ENCODE data around the gene COL1A1. TPM values are rescaled to one million over a fixed set of nuclear protein-coding genes. Genes with fewer than 3 reads are reported as not detected.

COL1A1 gene
- total and polyA plus RNA-seq, 2 of the 13 experiments (the other 11 are each of a cell fraction or from before 2014, with no cell fraction given): 0.05 TPM; not detected in 1

DNA sequence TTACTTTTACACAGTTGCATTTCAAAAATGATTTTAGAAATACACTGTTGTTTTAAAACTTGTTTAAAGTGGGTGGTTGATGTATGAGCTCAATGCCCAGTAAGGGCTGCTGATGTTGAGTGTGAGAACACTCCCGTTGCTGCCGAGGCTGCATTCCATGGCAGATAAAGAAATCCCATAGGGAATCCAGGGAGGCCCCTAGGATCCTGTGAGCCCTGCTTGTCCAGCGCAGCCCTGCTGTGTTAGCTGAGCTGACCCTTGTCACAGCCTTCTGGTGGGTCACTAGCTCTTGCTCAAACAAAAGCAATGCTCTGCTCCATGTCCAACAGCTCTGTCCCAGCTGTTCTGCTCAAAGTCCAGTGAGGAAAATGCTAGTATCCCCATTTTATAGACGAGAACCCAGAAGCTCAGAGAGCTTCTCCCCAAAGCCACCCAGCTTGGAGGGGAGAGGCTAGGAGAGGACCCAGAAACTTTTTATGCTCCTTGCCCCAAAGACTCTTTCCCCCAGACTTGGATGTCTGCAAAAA is 18.6 kb upstream of the COL1A1 start (continued):
- TF ChIP-seq, protein P1, sequence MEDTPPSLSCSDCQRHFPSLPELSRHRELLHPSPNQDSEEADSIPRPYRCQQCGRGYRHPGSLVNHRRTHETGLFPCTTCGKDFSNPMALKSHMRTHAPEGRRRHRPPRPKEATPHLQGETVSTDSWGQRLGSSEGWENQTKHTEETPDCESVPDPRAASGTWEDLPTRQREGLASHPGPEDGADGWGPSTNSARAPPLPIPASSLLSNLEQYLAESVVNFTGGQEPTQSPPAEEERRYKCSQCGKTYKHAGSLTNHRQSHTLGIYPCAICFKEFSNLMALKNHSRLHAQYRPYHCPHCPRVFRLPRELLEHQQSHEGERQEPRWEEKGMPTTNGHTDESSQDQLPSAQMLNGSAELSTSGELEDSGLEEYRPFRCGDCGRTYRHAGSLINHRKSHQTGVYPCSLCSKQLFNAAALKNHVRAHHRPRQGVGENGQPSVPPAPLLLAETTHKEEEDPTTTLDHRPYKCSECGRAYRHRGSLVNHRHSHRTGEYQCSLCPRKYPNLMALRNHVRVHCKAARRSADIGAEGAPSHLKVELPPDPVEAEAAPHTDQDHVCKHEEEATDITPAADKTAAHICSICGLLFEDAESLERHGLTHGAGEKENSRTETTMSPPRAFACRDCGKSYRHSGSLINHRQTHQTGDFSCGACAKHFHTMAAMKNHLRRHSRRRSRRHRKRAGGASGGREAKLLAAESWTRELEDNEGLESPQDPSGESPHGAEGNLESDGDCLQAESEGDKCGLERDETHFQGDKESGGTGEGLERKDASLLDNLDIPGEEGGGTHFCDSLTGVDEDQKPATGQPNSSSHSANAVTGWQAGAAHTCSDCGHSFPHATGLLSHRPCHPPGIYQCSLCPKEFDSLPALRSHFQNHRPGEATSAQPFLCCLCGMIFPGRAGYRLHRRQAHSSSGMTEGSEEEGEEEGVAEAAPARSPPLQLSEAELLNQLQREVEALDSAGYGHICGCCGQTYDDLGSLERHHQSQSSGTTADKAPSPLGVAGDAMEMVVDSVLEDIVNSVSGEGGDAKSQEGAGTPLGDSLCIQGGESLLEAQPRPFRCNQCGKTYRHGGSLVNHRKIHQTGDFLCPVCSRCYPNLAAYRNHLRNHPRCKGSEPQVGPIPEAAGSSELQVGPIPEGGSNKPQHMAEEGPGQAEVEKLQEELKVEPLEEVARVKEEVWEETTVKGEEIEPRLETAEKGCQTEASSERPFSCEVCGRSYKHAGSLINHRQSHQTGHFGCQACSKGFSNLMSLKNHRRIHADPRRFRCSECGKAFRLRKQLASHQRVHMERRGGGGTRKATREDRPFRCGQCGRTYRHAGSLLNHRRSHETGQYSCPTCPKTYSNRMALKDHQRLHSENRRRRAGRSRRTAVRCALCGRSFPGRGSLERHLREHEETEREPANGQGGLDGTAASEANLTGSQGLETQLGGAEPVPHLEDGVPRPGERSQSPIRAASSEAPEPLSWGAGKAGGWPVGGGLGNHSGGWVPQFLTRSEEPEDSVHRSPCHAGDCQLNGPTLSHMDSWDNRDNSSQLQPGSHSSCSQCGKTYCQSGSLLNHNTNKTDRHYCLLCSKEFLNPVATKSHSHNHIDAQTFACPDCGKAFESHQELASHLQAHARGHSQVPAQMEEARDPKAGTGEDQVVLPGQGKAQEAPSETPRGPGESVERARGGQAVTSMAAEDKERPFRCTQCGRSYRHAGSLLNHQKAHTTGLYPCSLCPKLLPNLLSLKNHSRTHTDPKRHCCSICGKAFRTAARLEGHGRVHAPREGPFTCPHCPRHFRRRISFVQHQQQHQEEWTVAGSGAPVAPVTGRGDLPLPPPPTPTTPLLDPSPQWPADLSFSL (CRISPR knock-in tag; IDR thresholded peaks at IDR 0.05): no peak
- TF ChIP-seq ZNF331 (CRISPR knock-in tag; IDR thresholded peaks at IDR 0.05) (peak; percentile 69; the same call in 1 of the 2 replicates), KAT2B (IDR thresholded peaks at IDR 0.05; ENCODE audit: borderline replicate concordance, low read depth, low read length) (no peak), ZNF614 (CRISPR knock-in tag; IDR thresholded peaks at IDR 0.05; ENCODE audit: borderline replicate concordance) (peak; percentile 72; the same call in 1 of the 2 replicates), RFX5 (IDR thresholded peaks at IDR 0.05; ENCODE audit: low read depth, low read length) (no peak), TARDBP (CRISPR knock-in tag; IDR thresholded peaks at IDR 0.05) (no peak), ELF3 (CRISPR knock-in tag; IDR thresholded peaks at IDR 0.05) (no peak; the same call in 1 of the 2 replicates), ZBTB7B (CRISPR knock-in tag; IDR thresholded peaks at IDR 0.05) (peak; percentile 72), ZNF644 (CRISPR knock-in tag; IDR thresholded peaks at IDR 0.05; ENCODE audit: low read depth) (peak; percentile 82; the same call in 1 of the 2 replicates), RBAK (CRISPR knock-in tag; IDR thresholded peaks at IDR 0.05) (0 out of 2 replicates have a peak, but pooled peaks have one; percentile 28), RFXAP (CRISPR knock-in tag; IDR thresholded peaks at IDR 0.05; ENCODE audit: borderline replicate concordance) (no peak), ZC3H13 (CRISPR knock-in tag; IDR thresholded peaks at IDR 0.05) (no peak), ZNF274 (CRISPR knock-in tag; IDR thresholded peaks at IDR 0.05) (no peak), KMT2B (CRISPR knock-in tag; IDR thresholded peaks at IDR 0.05) (peak; percentile 34; the same call in 1 of the 2 replicates), ARNT2 (CRISPR knock-in tag; IDR thresholded peaks at IDR 0.05; ENCODE audit: low read depth) (no peak), MED1 (CRISPR knock-in tag; IDR thresholded peaks at IDR 0.05) (peak; percentile 50; the same call in 1 of the 2 replicates), ZNF17 (CRISPR knock-in tag; IDR thresholded peaks at IDR 0.05) (no peak), NCOR1 (IDR thresholded peaks at IDR 0.05; ENCODE audit: borderline replicate concordance, low read length) (peak; percentile 60; the same call in 1 of the 2 replicates), ZNF205 (CRISPR knock-in tag; IDR thresholded peaks at IDR 0.05) (no peak; the same call in 1 of the 2 replicates), ZMAT3 (CRISPR knock-in tag; conservative IDR thresholded peaks at IDR 0.05) (no peak), UBTF (CRISPR knock-in tag; IDR thresholded peaks at IDR 0.05) (0 out of 2 replicates have a peak, but pooled peaks have one; percentile 34), ZNF484 (CRISPR knock-in tag; IDR thresholded peaks at IDR 0.05; ENCODE audit: borderline replicate concordance, low read depth) (no peak)
- TF ChIP-seq, protein P2, sequence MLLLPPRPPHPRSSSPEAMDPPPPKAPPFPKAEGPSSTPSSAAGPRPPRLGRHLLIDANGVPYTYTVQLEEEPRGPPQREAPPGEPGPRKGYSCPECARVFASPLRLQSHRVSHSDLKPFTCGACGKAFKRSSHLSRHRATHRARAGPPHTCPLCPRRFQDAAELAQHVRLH (CRISPR knock-in tag; IDR thresholded peaks at IDR 0.05; ENCODE audit: borderline replicate concordance, low read depth): 0 out of 2 replicates have a peak, but pooled peaks have one; percentile 18
